Left ventricle myocardium inferior (tissue), 1 donor: ENCODE measurements around the gene CRYBB2. TPM values are rescaled to one million over a fixed set of nuclear protein-coding genes. Genes with fewer than 3 reads are reported as not detected.
"Not testable (repeated sequence)": the region's sequence is repeated elsewhere in the genome, so short reads cannot be mapped to it uniquely, and the experiment has no call there.

Source experiments
- DNase-seq: peaks from one replicate; pipeline ENCODE4 v3.0.0-alpha.2; 2020
- H3K27ac ChIP-seq: fragments of 200-600 bp; replicated peaks from 2 replicates; pipeline ENCODE4 v1.8.0; 2021
- H3K27me3 ChIP-seq: fragments of 200-600 bp; 2 replicates; pipeline ENCODE4 v1.8.0; 2021; ENCODE audit warnings: low read depth
- H3K36me3 ChIP-seq: fragments of 200-600 bp; 2 replicates; pipeline ENCODE4 v1.8.0; 2021
- H3K4me1 ChIP-seq: fragments of 200-600 bp; 2 replicates; pipeline ENCODE4 v1.8.0; 2021
- H3K4me3 ChIP-seq: fragments of 200-600 bp; 2 replicates; pipeline ENCODE4 v1.8.0; 2021; ENCODE audit warnings: mild to moderate bottlenecking, moderate library complexity
- H3K9me3 ChIP-seq: fragments of 200-600 bp; replicated peaks from 2 replicates; pipeline ENCODE4 v1.8.0; 2021
- CTCF ChIP-seq: fragments of 200-600 bp; IDR thresholded peaks from 2 replicates; pipeline ENCODE4 v1.8.0; 2021; ENCODE audit warnings: antibody characterized with exemption, mild to moderate bottlenecking, borderline replicate concordance
- intact Hi-C: fragments of 100-400 bp; cut with micrococcal nuclease; formaldehyde crosslinking; loops from one replicate; pipeline ENCODE4 v1.11.0; 2022
- total RNA-seq: library from RNA; stranded (reverse); fragmentation: NEBNext Ultra II Directional; extraction: Animal tissue kit (Norgen Biotek cat#: 25700); gene quantifications from one replicate; pipeline ENCODE4 v1.2.1, GENCODE V29; 2021
- donor health status: DM: no; HTN: yes; CAD: no; lungs with severe emphysema.

Gene CRYBB2
- total RNA-seq, 1 donor from 2014 or later, result not detected

- no peak for TF ChIP-seq CTCF
- Histone ChIP-seq H3K27me3 (peaks cover 48% of the 10 kb centered on the region), H3K4me3 (no peak overlapping the region), H3K4me1 (no peaks in the 10 kb centered on the region), H3K27ac (no peak overlapping the region), H3K9me3 (no peaks in the 10 kb centered on the region), H3K36me3 (no peaks in the 10 kb centered on the region)
- DNase-seq, result no peak
- intact Hi-C loops, result no loop called here
These were observed 3.9 kb downstream of the CRYBB2 start for GRCh38 chr22:25223269-25223850.

DNA sequence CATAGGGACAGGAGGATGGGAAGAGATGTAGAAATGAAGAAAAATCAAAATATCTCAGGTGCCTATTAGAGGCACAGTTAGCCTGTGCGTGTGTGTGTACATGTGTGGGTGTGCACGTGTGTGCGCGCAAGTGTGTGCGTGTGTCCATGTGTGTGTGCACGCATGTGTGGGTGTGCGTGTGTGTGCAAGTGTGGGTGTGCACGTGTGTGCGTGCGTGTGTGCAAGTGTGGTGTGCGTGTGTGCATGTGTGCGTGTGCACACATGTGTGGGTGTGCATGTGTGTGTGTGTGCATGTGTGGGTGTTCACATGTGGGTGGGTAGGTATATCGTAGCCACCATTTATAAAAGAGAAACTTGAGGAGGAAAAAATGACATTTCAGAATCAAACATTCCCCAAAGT, 9.4 kb downstream of the CRYBB2 start:
- no peak for TF ChIP-seq CTCF
- intact Hi-C loops, result no loop called here
- H3K4me1 ChIP-seq, result no peaks in the 10 kb centered on the region
- DNase-seq, result no peak
- H3K27ac ChIP-seq, result no peak overlapping the region
- peaks cover 42% of the 10 kb centered on the region for H3K27me3 ChIP-seq
- H3K36me3 ChIP-seq, result no peaks in the 10 kb centered on the region
- H3K9me3 ChIP-seq, result no peaks in the 10 kb centered on the region
- no peak overlapping the region for H3K4me3 ChIP-seq

- H3K4me3 ChIP-seq, DNase-seq, intact Hi-C loops, H3K9me3 ChIP-seq, H3K36me3 ChIP-seq, H3K4me1 ChIP-seq, H3K27ac ChIP-seq: not testable (repeated sequence)
- H3K27me3 ChIP-seq, result peaks cover 47% of the 10 kb centered on the region
These were observed 11.3 kb downstream of the CRYBB2 start for GRCh38 chr22:25230760-25231159.

- intact Hi-C loops, result no loop called here
- H3K27ac ChIP-seq, result no peak overlapping the region
- DNase-seq, result no peak
- peaks cover 63% of the 10 kb centered on the region for H3K27me3 ChIP-seq
- TF ChIP-seq CTCF, result no peak
- H3K4me1 ChIP-seq, result peaks cover 4% of the 10 kb centered on the region
- H3K9me3 ChIP-seq, result no peaks in the 10 kb centered on the region
- H3K4me3 ChIP-seq, result no peak overlapping the region
- no peaks in the 10 kb centered on the region for H3K36me3 ChIP-seq
These were observed 12.9 kb downstream of the CRYBB2 start for GRCh38 chr22:25232301-25232700.

DNA sequence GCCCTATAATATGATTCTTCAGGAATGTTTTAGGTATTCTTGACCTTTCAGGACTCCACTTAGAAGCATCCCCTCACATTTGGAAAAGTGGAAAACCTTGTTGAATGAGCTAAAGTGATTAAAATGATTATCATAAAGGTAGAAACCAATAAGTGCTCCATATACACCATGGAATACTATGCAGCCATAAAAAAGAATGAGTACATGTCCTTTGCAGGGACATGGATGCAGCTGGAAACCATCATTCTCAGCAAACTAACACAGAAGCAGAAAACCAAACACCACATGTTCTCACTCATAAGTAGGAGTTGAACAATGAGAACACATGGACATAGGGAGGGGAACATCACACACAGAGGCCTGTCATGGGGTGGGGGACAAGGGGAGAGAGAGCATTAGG, 14.3 kb downstream of the CRYBB2 start:
- H3K9me3 ChIP-seq, H3K36me3 ChIP-seq, intact Hi-C loops, DNase-seq, H3K27ac ChIP-seq, H3K4me1 ChIP-seq, H3K4me3 ChIP-seq: not testable (repeated sequence)
- peaks cover 74% of the 10 kb centered on the region for H3K27me3 ChIP-seq

GRCh38 chr22:25235547-25236290, 16.3 kb downstream of the CRYBB2 start:
- H3K9me3 ChIP-seq, result no peaks in the 10 kb centered on the region
- peaks cover 81% of the 10 kb centered on the region for H3K27me3 ChIP-seq
- TF ChIP-seq CTCF, result peak; percentile 73
- no peak overlapping the region for H3K27ac ChIP-seq
- peak; percentile 77 for DNase-seq
- H3K36me3 ChIP-seq, result no peaks in the 10 kb centered on the region
- H3K4me1 ChIP-seq, result peaks cover 4% of the 10 kb centered on the region
- peak overlapping the region; percentile 17 for H3K4me3 ChIP-seq
- intact Hi-C loops, result no loop called here
